ENCODE data around the gene MRPL2. TPM values are rescaled to one million over a fixed set of nuclear protein-coding genes. Genes with fewer than 3 reads are reported as not detected.

The MRPL2 gene
- total and polyA plus RNA-seq, 10 donors: 11.0 to 53.9 (median 38.0) TPM

DNA sequence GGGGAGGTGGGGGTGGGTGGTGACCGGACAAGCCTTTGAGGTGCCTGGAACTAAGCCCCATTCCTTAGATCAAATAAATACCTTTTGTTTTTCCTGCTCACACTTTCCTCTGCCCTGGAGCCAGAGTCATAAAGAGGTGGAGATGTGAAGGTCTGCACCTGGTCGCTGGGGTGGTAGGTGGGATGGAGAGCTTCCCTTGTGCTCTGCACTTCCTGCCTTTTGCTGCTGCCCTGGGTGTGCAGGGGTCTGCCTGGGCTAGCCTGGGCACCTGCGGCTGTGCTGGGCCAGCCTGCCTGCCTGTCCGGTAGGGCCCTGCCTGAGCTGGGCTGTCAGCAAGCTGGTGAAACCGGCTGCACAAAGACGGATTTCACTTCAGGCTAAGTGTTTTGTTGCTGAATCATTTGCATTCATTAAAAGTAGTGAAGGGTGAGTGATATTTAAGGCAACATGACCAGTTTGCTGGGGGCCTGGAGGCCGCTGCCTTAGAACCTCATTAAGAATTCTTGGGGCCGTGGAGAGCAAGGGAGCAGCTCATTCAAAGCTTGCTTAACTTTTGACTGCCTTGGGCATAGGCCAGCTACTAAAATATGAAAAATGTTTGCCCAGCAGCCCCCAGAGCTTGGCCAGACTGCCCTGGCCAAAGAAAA, 37.3 kb upstream of the MRPL2 start:
- Histone ChIP-seq H3K4me3 (no peak overlapping the region), H3K27ac (peak overlapping the region in 5 of 8 donors; percentile 26 to 57 (median 40)), H3K36me3 (no peaks in the 10 kb centered on the region), H3K4me1 (peaks cover 0 to 46% (median 9%) of the 10 kb centered on the region in 6 donors), H3K9me3 (no peaks in the 10 kb centered on the region), H3K27me3 (replicated peaks in 1 of 7) (no peaks in the 10 kb centered on the region)
- DNase-seq: peak; percentile 44
- WGBS, 5 donors: 34 to 73% (median 50%) methylated on average over 6 to 8 of the region's 8 CpGs
- TF ChIP-seq, protein P1, sequence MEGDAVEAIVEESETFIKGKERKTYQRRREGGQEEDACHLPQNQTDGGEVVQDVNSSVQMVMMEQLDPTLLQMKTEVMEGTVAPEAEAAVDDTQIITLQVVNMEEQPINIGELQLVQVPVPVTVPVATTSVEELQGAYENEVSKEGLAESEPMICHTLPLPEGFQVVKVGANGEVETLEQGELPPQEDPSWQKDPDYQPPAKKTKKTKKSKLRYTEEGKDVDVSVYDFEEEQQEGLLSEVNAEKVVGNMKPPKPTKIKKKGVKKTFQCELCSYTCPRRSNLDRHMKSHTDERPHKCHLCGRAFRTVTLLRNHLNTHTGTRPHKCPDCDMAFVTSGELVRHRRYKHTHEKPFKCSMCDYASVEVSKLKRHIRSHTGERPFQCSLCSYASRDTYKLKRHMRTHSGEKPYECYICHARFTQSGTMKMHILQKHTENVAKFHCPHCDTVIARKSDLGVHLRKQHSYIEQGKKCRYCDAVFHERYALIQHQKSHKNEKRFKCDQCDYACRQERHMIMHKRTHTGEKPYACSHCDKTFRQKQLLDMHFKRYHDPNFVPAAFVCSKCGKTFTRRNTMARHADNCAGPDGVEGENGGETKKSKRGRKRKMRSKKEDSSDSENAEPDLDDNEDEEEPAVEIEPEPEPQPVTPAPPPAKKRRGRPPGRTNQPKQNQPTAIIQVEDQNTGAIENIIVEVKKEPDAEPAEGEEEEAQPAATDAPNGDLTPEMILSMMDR (IDR thresholded peaks at IDR 0.05 in 8 of 11, conservative IDR thresholded peaks at IDR 0.05 in 3 of 11): no peak
- TF ChIP-seq POLR2AphosphoS5 (IDR thresholded peaks at IDR 0.05): peak in 1 of 3 donors; percentile 13
- TF ChIP-seq POLR2A (IDR thresholded peaks at IDR 0.05): no peak
- intact Hi-C loops (cut with DNase I; ENCODE audit: low total_unique reads): no loop called here

DNA sequence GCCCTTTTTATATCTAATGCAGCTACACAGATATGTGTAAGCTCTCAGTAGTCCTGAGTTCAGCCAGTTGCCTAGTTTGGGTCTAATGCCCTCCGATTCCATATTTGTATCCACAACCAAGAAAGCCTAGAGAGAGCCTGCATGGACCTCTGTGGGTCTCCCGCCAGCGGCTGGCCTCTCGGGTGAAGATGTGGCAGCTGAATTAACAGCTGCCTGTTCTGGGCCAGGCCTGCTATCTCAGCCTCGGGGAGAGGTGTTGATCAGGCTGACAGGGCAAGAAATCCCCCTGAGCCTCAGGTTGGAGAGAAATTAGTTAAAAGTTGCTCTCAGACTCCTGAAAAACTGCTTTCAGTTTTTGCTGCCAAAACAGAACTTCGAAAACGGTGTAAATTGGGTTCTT, 36.7 kb upstream of the MRPL2 start:
- Histone ChIP-seq H3K36me3 (no peaks in the 10 kb centered on the region), H3K27me3 (replicated peaks in 1 of 7) (no peaks in the 10 kb centered on the region), H3K4me3 (no peak overlapping the region), H3K4me1 (peaks cover 0 to 46% (median 9%) of the 10 kb centered on the region in 6 donors), H3K27ac (peak overlapping the region in 4 of 8 donors; percentile 29 to 57 (median 41)), H3K9me3 (no peaks in the 10 kb centered on the region)
- intact Hi-C loops (cut with DNase I; ENCODE audit: low total_unique reads): no loop called here
- TF ChIP-seq POLR2A (IDR thresholded peaks at IDR 0.05) (no peak), POLR2AphosphoS5 (IDR thresholded peaks at IDR 0.05) (no peak)
- TF ChIP-seq, protein P1 (IDR thresholded peaks at IDR 0.05 in 8 of 11, conservative IDR thresholded peaks at IDR 0.05 in 3 of 11): no peak
- DNase-seq: peak; percentile 53
- WGBS, 5 donors: 48 to 69% (median 55%) methylated on average over 4 to 7 of the region's 7 CpGs

DNA sequence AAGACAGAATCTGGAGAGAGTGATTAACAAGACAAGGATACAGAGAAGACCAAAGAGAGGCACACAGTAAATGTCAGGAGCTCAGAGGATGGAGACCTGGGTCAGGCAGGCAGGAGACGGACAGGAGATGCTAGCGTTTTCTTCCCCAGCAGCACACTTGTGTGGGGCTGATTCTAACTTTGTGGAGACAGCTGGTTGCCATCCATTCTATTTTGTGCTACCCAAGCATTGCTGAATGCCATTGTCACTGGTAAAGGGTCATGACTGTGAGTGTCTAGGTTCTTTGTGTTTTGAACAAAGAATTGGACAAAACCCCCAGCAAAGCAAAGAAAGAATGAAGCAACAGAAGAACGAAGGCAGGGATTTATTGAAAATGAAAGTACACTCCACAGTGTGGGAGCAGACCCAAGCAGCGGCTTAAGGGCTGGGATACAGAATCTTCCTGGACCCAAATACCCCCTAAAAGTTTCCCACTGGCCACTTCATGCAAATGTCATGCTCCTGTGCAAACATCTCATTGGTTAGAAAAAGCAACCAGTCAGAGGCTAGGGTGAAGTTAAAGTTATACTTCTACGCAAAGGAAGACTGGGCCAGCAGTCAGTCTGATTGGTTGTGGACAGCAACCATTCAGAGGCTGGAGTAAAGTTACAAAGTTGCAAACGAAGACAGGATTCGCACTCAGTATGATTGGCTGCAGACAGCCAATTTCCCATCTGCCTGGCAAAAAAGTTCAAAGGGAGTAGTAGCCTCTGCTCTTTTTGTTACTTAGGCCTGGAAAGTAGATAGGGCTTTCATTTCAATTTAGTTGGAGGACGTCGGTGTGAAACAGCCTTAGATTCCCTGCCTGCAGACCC, 34.4 kb upstream of the MRPL2 start:
- Histone ChIP-seq H3K27me3 (replicated peaks in 1 of 7) (no peaks in the 10 kb centered on the region), H3K36me3 (no peaks in the 10 kb centered on the region), H3K27ac (peak overlapping the region in 7 of 8 donors; percentile 8 to 51 (median 27)), H3K4me3 (peak overlapping the region in 5 of 8 donors; percentile 4 to 49 (median 8)), H3K9me3 (no peaks in the 10 kb centered on the region), H3K4me1 (peaks cover 0 to 50% (median 13%) of the 10 kb centered on the region in 6 donors)
- intact Hi-C loops (cut with DNase I; ENCODE audit: low total_unique reads): no loop called here
- peak; percentile 19 for DNase-seq
- WGBS, 5 donors: 61 to 79% (median 67%) methylated on average over 9 of the region's 9 CpGs
- peak in 1 of 3 donors; percentile 13 for TF ChIP-seq POLR2AphosphoS5 (IDR thresholded peaks at IDR 0.05)
- TF ChIP-seq, protein P1 (IDR thresholded peaks at IDR 0.05 in 8 of 11, conservative IDR thresholded peaks at IDR 0.05 in 3 of 11): no peak

DNA sequence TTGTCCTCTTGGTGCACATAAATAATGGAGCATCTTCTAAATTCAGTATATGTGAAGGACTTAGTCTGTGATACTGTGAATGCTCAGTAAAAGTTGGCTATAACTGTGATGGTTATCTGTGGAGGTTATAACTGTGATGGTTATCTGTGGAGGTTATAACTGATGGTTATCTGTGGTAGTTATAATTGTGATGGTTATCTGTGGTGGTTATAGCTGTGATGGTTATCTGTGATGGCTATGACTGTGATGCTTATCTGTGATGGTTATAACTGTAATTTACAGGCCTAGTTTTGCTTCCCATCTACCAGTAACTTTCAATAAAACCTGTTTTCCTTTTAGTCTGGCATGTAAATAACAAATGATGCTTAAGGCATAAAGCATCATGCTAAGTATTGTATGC, 33.4 kb upstream of the MRPL2 start:
- peaks cover 0 to 50% (median 13%) of the 10 kb centered on the region in 6 donors for H3K4me1 ChIP-seq
- no peak overlapping the region for H3K4me3 ChIP-seq
- H3K36me3 ChIP-seq: no peaks in the 10 kb centered on the region
- no peak for DNase-seq
- TF ChIP-seq POLR2A (IDR thresholded peaks at IDR 0.05) (no peak), POLR2AphosphoS5 (IDR thresholded peaks at IDR 0.05) (no peak)
- TF ChIP-seq, protein P1 (IDR thresholded peaks at IDR 0.05 in 8 of 11, conservative IDR thresholded peaks at IDR 0.05 in 3 of 11): no peak
- no peaks in the 10 kb centered on the region for H3K9me3 ChIP-seq
- H3K27ac ChIP-seq: no peak overlapping the region
- intact Hi-C loops (cut with DNase I; ENCODE audit: low total_unique reads): no loop called here
- no peaks in the 10 kb centered on the region for H3K27me3 ChIP-seq (replicated peaks in 1 of 7)
